Lung microvascular endothelial cell (primary cell): Measurements from ENCODE around the gene RPP30. TPM values are rescaled to one million over a fixed set of nuclear protein-coding genes. Genes with fewer than 3 reads are reported as not detected.
"Not testable (repeated sequence)": the region's sequence is repeated elsewhere in the genome, so short reads cannot be mapped to it uniquely, and the experiment has no call there.

Experiments
- DNase-seq, 2 donors: peaks; one replicate each; pipeline versions ENCODE4 v3.0.0 to v3.0.0-alpha.2; 2010; ENCODE audit warnings: low read depth in 2 of 2
- total RNA-seq: library from RNA; depleted of rRNA; stranded (reverse); fragments of >200 nt; gene quantifications from 2 replicates; pipeline ENCODE4 v1.2.1, GENCODE V29; 2014

The RPP30 gene
- total RNA-seq, 1 donor from 2014 or later, result 20.2 TPM

DNA sequence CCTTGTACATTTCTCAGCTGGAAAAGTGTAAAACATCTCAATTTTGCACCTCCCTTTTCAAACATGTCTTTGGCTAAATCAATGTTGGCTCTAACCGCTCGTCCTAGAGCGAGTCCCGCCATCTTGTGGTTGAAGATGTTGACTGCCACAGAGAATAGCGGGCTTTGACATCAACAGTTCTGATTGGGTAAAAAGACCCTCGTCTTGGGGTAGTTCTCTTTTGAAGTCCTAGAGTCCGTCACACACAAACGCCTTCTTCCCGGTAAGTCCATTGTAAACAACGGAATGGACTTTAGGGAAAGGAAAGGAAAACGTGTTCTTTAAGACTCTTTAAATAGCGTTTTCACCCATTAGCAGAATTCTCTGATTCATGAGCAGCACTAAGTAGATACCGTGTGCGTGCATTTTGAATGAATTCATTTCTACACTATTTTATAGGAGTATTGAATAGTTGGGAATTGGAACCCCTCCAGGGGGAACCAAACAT is 452 bp upstream of the RPP30 start:
- peak; percentile 72 to 88 for DNase-seq

DNA sequence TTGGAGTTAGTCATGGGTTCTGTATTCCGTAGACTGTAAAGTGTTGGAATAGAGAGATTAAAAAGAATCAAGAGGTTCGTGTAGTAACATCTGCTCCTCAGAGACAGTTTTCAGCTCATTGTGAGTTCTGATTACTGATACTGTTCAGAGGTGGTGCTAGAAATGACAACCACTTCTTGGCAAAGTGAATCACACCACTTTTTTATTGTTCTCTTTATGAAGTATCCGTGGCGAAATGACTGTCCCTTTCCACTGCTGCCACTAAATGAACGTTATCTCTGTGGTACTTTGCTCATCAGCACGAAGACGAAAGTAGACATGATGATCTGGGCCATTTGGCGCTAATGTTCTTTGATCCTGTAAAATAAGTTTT is 860 bp downstream of the RPP30 start:
- peak in 1 of 2 donors; percentile 3 for DNase-seq

DNA sequence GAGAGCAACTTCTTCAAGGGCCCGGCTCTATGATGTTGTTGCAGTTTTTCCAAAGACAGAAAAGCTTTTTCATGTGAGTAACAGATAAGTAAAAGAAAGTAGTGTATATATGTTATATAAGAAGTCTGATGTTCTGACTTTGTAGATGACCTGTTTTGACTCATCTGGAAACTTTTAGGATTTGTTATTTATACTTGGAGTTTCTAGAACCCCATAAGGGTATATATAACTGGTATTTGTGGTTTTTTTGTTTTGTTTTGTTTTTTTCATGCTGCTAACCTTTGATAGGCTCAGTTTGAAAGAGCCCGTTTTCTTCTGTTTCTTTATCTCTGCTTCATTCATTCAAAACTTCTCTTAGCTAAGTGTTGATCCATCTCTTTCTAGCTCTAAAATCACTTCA is 7.3 kb downstream of the RPP30 start:
- no peak for DNase-seq

DNA sequence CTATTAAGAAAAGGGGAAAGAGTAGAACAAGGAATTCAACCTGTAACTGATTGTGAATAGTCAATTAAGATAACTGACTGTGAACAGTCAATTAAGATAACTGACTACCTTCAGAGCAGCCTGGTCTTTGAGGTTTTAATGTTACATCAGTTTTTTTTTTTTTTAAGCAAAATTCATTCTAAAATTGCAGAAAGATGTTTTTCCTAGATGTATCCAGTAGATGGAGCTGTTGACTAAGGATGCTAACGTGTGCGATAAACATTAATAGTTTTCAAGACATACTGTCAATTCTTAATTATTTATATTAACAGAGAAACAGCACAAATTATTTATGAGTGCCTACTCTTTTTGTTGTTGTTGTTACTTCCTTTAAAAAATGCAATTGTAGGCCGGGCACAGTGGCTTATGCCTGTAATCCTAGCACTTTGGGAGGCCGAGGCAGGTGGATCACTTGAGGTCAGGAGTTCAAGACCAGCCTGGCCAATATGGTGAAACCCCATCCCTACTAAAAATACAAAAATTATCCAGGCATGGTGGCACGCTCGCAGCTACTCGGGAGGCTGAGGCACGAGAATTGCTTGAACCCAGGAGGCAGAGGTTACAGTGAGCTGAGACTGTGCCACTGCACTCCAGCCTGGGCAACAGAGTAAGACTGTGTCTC is 8.4 kb downstream of the RPP30 start:
- DNase-seq, result peak; percentile 57 to 73

DNA sequence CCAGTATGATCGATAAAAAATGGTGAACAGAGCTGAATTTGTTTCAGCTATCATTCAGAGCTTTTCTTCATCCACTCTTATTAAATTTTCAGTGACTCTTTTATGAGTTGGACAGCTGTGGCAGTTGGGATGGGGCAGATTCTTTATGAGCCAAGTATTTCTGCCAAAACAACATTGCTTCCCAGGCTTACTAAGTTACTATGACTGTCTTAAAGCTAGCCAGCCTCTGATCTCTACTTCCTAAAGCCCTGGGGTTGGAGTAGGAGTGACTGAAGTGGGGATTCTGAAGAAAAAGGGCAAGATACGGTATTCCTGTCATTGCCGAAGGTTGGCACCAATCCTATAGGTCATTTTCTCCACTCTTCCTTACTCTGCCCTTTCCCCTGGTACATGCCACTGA is 12.7 kb downstream of the RPP30 start:
- DNase-seq, result no peak

DNA sequence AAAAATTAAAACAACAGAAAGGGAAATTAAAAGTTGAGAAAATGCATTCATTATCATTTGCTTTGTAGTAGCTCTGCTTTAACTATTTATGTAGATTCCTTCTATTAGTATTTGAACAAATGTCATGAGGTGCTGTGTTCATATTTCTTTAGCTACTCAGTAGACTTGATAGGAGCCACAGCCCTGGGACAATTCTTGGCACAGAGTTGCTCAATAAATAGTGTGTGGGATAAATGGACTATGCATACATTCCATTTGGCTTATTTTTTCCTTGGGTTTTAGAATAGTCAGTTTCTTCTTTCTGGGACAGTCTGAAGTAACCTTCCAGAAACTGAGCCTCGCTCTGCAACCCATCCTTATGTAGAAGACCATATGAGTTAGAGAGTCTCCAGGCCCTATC is 13.4 kb downstream of the RPP30 start:
- DNase-seq, result no peak

DNA sequence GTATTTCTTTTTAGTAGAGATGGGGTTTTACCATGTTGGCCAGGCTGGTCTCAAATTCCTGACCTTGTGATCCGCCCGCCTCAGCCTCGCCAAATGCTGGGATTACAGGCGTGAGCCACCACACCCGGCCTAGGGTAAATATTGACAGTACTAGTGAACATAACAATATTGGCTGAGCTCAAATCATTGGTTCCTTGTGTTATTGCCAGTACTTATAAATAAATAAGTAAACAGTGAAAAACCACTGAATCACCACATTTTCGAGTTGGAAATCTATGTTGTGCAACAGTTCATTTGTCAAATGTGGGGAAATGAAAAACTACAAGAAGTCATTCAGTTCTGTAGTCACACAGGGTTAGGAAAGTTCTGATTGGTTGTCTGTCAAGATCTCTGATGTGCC is 15.8 kb downstream of the RPP30 start:
- DNase-seq, result no peak

DNA sequence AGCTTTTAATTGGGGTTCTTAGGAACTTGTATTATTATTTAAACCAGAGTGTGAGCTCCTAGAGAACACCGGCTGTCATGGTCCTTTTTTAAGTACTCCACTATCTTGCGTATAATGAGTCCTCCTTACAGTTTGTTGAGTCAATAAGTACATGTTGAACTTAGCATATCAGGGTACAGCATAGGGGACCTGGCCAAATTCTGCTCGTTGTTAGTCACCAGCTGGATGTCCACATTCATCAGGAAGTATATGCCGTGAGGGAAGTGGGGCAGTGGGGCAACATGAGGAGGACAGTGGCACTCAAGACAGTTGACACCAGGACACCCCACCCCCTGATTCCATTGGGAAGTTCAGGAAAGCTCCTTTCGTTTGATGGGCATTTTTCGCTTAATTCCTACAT is 16.6 kb downstream of the RPP30 start:
- DNase-seq, result no peak

DNA sequence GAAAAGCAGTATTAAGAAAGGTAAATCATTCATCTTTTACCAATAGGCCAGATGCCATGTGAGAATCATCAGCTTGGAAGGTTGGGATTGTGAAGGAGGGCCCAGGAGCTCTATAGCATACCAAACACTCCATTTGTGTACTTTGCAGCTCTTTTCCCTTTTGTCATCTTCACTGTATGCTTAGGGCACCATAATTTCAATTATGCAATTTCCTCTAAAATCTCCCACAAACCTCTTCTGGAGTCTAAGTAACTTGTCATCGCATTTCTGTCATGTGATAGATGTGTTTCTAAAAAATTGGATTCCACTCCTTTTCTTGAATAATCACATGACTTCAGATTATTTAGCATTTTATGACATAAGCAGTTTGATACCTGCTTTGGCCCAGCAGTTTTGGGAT is 17.9 kb downstream of the RPP30 start:
- no peak for DNase-seq

DNA sequence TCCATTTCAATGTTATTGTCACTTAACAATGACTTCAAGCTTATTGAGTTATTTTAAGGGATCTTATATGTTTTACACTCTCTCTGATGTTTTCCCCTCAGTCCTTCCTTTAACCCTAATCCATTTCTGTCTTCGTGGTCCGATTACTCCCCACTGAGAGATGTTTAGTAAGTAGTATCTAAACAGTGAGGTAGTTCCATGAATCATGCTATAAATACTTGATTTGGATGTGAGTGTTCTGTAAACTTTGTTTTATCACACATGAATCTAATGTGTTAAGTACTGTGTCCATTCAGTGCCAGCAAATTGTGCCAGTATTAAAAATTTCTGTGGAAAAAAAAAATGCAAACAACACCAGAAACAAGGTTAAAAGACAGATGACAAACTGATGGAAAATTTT is 18.6 kb downstream of the RPP30 start:
- DNase-seq, result no peak

DNA sequence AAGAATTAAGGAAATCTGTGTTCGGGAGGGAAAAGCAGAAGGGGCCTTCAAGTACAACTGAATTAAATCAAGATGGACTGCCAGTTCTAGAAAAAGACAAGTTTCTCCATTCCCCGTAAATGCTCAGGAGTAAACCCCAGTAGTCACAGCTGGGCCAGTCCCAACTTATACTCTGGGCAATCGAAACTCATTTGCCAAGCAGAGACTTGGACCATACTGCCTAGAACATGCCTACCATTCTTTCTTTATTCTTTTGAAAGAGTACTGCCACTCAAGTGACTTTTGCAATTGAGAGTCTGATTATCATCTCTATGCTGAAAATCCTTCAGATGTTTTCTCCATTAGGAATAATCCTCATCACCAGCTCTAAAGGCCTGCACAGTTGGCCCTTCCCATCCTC is 21.4 kb downstream of the RPP30 start:
- DNase-seq, result no peak

DNA sequence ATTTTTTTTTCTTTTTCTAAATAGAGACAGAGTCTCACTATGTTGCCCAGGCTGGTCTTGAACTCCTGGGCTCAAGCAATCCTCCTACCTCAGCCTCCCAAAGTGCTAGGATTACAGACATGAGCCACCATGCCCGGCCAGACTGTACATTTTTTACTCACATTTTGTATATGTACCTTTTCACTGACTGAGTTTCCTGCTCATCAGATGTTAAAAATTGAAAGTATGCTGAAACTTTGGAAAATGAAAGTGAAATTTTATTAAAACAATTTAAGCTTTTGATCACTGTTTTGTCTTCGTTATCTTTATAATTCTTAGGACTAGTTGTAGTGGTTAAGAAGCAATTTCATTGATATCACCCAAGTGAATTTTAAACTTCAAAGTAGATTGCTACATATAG is 25.1 kb downstream of the RPP30 start:
- not testable (repeated sequence) for DNase-seq

DNA sequence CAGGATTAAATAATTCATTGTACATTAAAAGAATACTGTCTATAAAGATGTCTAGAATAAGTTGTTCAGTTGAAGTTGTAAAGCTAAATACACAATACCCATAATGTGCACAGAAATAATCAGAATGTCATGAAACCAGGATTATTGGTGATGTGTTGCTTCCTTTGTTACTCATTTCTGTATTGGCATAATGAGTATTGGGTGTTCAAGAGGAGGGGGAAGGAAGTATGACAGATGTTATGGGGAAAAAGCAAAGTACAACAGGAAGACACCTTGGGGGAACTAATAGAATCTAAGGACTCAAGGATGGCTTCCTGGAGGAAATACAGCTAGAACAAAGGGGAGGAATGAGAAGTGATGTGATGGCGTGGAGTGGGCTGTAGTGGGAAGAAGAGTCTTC is 34.2 kb downstream of the RPP30 start:
- DNase-seq, result peak in 1 of 2 donors; percentile 3

DNA sequence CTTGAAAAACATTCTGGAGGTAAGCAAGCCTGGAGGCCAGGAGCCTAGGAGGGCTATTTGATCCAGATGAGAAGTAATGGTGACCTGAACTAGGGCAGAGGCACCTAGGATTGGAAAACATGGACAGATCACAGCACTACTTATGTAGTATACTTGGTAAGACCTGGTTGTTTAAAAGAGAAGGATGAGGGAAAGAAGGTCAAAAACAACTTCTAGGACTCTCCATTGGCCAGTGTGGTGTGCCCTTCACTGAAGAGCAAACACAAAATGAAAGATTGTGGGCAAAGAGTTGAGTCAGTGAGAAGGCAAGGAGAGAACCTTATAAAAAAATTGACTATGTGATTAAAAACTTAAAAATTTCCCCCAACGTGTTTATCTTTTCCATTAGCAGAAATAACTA is 34.8 kb downstream of the RPP30 start:
- DNase-seq, result no peak

DNA sequence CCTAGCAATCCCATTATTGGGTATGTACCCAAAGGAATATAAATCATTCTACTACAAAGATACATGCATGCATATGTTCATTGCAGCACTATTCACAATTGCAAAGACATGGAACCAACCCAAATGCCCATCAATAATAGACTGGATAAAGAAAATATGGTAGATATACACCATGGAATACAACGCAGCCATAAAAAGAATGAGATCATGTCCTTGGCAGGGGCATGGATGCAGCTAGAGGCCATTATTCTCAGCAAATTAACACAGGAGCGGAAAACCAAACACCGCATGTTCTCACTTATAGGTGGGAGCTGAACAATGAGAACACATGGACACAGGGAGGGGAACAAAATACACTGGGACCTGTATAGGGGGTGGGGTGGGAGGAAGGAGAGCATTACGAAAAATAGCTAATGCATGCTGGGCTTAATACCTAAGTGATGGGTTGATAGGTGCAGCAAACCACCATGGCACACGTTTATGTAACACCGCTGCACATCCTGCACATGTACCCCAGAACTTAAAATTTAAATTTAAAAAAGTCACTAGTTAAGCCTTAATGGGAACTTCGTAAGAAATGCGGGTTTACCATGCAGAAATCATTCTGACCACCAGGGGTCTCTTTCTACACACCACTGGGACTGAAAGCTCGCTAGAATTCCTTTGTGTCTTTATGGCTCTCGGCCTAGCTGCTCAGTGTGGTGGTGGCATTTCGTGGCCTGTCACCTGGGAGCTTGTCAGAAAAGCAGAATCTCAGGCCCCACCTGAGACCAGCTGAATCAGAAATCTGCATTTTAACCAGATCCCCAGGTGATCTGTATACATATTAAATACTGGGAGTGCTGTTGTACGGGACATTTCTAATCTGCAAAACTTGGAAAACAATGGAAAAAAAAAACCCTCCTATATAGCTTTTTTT is 39.6 kb downstream of the RPP30 start:
- peak; percentile 89 to 93 for DNase-seq

DNA sequence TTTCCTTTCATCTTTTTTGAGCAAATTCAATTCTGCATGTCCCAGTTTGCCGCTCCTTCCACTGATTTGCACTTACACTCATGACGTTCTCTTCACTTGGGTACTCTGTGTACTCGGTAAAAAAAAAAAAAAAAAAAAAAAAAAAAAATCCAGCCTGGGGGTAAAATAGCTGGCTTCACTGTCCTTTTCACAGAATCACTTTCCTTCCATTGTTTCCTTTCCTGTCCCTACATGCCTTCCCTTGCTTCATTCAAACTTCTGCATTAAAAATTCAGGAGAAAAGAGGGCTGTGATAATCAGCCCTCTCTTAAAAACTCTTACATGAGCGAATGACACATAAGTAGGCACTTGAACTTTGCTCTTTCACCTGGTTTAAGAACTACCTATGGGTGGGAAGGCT is 40.4 kb downstream of the RPP30 start:
- peak; percentile 47 to 71 for DNase-seq

DNA sequence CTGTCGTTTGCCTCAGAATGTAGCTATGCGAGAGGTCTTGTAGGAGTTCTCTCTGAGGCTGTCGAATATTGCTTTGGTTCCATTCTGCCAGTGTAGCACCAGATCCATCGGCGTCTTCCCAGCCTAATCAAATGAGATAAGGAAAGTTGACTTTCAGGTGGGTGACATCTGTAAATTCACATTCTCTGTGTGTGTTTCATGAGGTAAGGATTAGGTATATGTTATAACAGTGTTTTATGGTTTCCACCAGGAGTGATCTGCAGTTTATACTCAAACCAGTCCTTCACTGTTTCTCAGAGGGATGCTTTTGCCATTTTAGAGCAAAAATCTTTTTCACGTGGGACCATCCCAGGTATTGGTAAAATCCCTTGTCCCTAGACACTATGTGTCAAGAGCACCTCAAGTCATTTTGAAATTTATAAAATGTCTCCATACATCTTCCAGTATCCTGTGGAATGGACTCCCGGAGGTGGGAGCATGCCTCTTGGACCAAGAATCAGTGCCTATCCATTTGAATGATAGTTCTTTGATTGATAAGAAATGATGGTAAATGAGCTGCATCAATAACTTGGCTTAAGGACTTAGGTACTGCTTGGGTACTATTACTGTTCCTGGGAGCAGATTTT is 41.2 kb downstream of the RPP30 start:
- DNase-seq, result peak; percentile 42 to 53

DNA sequence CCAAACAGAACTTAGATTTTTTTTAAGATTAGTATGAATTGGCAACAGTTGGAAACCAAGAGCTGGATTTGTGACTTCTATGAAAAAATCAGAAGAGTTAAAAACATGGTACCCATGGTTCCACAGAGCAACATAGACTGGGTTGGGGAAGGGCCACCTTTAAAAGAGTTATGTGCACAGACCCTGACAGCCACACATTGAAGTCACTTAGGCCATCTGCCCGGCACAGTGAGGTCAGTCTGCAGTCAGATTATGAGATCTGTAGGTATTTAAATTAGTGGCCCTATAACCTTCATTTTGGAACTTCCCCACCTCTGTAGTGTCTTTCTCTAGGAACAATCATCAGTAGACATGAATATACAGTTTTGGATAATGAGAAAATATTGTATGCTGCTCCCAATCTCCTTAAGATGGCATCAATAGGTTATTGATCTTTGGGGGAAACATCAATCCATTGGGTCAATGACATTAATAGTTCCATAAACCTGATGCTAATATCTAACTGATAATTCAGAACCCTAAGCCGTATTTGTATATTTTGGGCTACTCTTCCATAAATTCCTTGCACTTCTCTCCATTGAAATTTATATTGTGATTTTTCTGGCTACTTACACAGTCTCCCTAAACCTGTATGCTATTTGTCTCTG is 42.1 kb downstream of the RPP30 start:
- DNase-seq, result peak; percentile 33 to 41

DNA sequence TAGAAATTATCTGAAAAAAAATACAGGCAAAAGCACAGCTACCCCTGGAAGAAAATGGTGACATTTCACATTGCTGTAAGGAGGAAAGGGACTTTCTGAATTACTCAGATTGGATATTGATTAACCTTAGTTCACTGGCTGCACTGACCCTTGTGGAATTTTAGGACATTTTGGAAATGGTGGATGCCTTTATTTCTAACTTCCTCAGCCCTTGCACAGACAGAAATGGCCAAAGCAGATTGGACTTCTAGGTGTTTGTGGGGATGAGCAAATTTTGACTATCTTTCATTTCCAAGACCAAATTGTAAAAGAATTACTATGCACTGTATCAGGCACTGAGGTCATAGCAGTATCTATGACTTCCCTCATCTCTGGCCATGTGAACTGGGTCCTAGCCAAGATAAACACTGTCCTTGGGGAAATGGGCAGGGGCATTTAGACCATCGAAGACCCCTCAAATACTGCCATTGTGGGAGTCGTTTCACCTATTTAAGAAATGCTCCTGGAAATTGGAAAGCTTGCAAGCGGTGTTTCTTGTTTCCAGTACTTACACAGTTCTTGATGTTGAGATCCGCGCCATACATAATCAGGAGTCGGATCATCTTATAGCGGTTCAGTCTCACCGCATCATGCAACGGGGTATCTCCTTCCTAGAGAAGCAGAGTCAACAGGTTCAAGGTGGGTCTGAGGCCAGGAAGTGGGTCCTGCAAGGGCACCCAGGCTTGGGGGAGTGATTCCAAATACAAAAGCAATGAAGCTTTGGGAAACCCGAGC is 43.4 kb downstream of the RPP30 start:
- DNase-seq, result peak; percentile 25 to 56

DNA sequence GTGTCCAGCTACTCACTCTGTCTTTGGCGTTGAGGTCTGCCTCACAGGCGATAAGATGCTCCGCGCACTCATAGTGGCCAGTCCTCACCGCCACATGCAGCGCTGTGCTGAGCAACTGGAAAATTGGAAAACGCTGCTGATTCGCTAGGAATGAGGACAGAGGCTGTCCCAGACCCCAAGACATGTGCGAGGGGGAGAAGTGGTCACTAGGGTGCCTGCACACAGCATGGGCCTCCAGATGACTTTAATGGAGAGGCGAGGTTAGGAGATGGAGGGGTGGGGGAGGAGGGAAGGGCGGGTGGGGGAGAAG is 43.9 kb downstream of the RPP30 start:
- peak in 1 of 2 donors; percentile 19 for DNase-seq
